Measurements from ENCODE around the gene SPATA7. TPM values are rescaled to one million over a fixed set of nuclear protein-coding genes. Genes with fewer than 3 reads are reported as not detected.

SPATA7 gene
- total RNA-seq, 1 donor from 2014 or later = 19.1 TPM

- DNase-seq (ENCODE audit: low read depth) = no peak
Measured at GRCh38 chr14:88417594-88417993, 32.1 kb downstream of the SPATA7 start.

- DNase-seq (ENCODE audit: low read depth) = no peak
Measured at GRCh38 chr14:88420187-88420586, 34.7 kb downstream of the SPATA7 start.

GRCh38 chr14:88421286-88421685 is 35.8 kb downstream of the SPATA7 start:
- DNase-seq (ENCODE audit: low read depth) = peak; percentile 1

GRCh38 chr14:88422047-88422446 is 36.6 kb downstream of the SPATA7 start:
- no peak for DNase-seq (ENCODE audit: low read depth)

- DNase-seq (ENCODE audit: low read depth) = peak; percentile 73
Measured at GRCh38 chr14:88422919-88423650, 37.6 kb downstream of the SPATA7 start.

- DNase-seq (ENCODE audit: low read depth) = no peak
Measured at GRCh38 chr14:88424573-88424972, 39.1 kb downstream of the SPATA7 start.

- no peak for DNase-seq (ENCODE audit: low read depth)
Measured at GRCh38 chr14:88426271-88426670, 40.8 kb downstream of the SPATA7 start.

- no peak for DNase-seq (ENCODE audit: low read depth)
Measured at GRCh38 chr14:88430976-88431375, 45.5 kb downstream of the SPATA7 start.

GRCh38 chr14:88437658-88438057 is 52.2 kb downstream of the SPATA7 start:
- peak; percentile 2 for DNase-seq (ENCODE audit: low read depth)

GRCh38 chr14:88439088-88439487 is 53.6 kb downstream of the SPATA7 start:
- no peak for DNase-seq (ENCODE audit: low read depth)

- DNase-seq (ENCODE audit: low read depth) = no peak
Measured at GRCh38 chr14:88452231-88452630, 66.8 kb downstream of the SPATA7 start.

GRCh38 chr14:88454886-88455285 is 69.4 kb downstream of the SPATA7 start:
- no peak for DNase-seq (ENCODE audit: low read depth)

GRCh38 chr14:88463318-88463717 is 77.9 kb downstream of the SPATA7 start:
- DNase-seq (ENCODE audit: low read depth) = peak; percentile 20

- peak; percentile 75 for DNase-seq (ENCODE audit: low read depth)
Measured at GRCh38 chr14:88468406-88468805, 82.9 kb downstream of the SPATA7 start.

GRCh38 chr14:88470542-88471440 is 85.3 kb downstream of the SPATA7 start:
- no peak for DNase-seq (ENCODE audit: low read depth)

GRCh38 chr14:88473791-88474190 is 88.3 kb downstream of the SPATA7 start:
- DNase-seq (ENCODE audit: low read depth) = peak; percentile 30

- DNase-seq (ENCODE audit: low read depth) = no peak
Measured at GRCh38 chr14:88476214-88476774, 90.8 kb downstream of the SPATA7 start.

GRCh38 chr14:88476825-88477224 is 91.4 kb downstream of the SPATA7 start:
- no peak for DNase-seq (ENCODE audit: low read depth)

GRCh38 chr14:88477513-88478250 is 92.2 kb downstream of the SPATA7 start:
- DNase-seq (ENCODE audit: low read depth) = no peak

GRCh38 chr14:88478931-88479330 is 93.5 kb downstream of the SPATA7 start:
- DNase-seq (ENCODE audit: low read depth) = no peak

- no peak for DNase-seq (ENCODE audit: low read depth)
Measured at GRCh38 chr14:88479574-88479987, 94.1 kb downstream of the SPATA7 start.

GRCh38 chr14:88481059-88481458 is 95.6 kb downstream of the SPATA7 start:
- no peak for DNase-seq (ENCODE audit: low read depth)
